Measurements from ENCODE around the gene BCAS4.

The BCAS4 gene

DNA sequence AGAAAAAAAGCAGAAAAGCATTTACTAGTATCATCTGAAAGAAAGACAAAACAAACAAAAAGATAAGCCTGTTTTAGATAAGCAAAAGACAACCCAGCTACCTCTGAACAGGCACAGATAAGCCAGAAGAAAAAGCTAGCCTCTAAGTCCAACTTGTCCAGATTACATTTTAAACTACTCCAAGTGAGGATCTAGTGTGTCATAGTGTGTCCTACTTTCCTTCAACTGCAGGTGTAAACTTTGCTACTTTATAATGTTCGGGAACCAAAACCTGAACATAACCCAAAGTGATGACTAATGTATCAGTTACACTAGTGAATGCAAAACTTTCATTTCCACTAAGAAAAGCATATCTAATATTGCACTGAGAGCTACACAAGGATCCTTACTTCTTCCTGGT lies 116.9 kb downstream of the BCAS4 start:
- TF ChIP-seq, protein P1, sequence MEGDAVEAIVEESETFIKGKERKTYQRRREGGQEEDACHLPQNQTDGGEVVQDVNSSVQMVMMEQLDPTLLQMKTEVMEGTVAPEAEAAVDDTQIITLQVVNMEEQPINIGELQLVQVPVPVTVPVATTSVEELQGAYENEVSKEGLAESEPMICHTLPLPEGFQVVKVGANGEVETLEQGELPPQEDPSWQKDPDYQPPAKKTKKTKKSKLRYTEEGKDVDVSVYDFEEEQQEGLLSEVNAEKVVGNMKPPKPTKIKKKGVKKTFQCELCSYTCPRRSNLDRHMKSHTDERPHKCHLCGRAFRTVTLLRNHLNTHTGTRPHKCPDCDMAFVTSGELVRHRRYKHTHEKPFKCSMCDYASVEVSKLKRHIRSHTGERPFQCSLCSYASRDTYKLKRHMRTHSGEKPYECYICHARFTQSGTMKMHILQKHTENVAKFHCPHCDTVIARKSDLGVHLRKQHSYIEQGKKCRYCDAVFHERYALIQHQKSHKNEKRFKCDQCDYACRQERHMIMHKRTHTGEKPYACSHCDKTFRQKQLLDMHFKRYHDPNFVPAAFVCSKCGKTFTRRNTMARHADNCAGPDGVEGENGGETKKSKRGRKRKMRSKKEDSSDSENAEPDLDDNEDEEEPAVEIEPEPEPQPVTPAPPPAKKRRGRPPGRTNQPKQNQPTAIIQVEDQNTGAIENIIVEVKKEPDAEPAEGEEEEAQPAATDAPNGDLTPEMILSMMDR (IDR thresholded peaks at IDR 0.05; ENCODE audit: borderline replicate concordance, insufficient read depth, low read depth, low read length), result no peak
- no peak overlapping the region for H3K4me3 ChIP-seq (ENCODE audit: low read depth, low read length)

DNA sequence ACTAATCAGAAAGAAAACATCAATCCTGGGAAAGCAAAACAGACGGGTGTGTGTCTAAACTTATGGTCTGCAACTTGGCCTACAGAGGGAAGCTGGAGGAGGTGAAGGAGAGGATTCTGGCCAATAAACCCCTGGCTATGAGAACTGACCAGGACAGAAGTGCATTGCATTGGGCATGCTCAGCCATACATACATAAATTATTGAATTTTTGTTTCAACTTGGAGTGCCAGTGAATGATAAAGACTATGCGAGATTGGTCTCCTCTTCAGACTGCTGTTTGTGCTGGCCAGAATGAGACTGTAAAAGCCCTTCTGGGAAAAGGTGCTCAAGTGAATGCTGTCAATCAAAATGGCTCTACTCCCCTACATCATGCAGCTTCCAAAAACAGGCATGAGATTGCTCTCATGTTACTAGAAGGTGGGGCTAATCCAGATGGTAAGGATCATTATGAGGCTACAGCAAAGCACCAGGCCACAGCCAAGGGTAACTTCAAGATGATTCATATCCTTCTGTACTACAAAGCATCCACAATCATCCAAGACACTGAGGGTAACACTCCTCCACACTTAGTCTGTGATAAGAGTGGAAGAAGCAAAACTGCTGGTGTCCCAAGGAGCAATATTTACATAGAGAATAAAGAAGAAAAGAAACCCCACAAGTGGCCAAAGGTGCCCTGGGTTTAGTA lies 119.0 kb downstream of the BCAS4 start:
- TF ChIP-seq, protein P1 (IDR thresholded peaks at IDR 0.05; ENCODE audit: borderline replicate concordance, insufficient read depth, low read depth, low read length), result no peak
- no peak overlapping the region for H3K4me3 ChIP-seq (ENCODE audit: low read depth, low read length)

DNA sequence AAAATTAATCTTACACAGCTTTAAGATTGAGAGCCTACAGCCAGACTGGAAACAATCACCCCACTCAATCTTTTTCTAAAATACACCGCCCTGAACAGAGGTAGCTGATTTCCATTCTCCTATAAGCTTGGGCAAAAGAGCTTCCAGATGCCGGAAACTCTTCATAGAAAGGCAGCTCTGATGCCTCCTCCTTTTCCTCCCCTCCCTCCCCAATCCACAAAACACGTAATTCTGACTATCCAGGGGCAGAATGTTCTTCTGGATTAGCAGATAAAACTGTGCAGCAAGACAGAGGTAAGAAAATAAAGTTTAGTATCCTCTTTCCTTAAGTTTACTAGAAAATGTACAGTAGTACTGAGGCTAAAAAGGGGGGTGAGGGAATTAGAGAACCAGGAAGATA lies 120.6 kb downstream of the BCAS4 start:
- no peak overlapping the region for H3K4me3 ChIP-seq (ENCODE audit: low read depth, low read length)
- TF ChIP-seq, protein P1 (IDR thresholded peaks at IDR 0.05; ENCODE audit: borderline replicate concordance, insufficient read depth, low read depth, low read length), result no peak

DNA sequence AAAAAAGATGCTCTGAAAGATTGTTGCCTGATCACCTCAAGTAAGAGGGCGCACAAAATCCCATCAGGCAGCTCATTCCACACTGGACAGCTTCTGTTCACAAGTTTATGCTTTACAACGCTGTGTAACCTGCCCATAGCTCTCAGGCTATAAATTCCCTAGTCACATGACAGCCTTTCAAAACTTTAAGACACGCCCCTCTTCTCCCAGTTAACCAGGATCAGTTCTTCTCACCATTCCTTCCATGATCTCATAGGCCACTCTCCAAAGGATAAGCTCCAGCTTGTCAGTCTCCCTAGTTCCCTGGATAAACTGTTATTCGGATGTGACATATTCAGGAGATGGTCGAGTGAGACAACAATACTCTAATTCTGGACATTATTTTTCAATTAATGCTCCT lies 121.4 kb downstream of the BCAS4 start:
- TF ChIP-seq, protein P1 (IDR thresholded peaks at IDR 0.05; ENCODE audit: borderline replicate concordance, insufficient read depth, low read depth, low read length), result no peak

DNA sequence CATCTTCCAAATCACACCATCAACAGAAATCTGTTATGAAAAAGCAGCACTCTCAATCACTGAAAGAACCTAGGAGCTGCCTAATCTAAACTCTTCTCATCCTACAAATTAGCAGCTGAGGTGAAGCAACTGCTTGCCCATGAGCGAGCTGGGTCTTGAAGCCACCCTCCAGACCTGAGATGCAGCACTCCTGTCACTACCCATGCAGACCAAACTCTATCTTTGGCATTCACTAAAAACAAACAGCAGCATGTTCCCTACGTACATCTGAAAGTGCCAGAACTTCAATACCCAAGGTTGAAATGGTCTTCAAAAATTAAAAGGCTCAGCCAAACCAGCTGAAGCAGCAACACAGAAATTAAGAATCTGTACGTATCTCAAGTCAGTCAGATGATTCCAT lies 122.1 kb downstream of the BCAS4 start:
- TF ChIP-seq, protein P1 (IDR thresholded peaks at IDR 0.05; ENCODE audit: borderline replicate concordance, insufficient read depth, low read depth, low read length), result no peak
- no peak overlapping the region for H3K4me3 ChIP-seq (ENCODE audit: low read depth, low read length)

More for the DNA sequence above, 121.4 kb downstream of the BCAS4 start:
- no peak overlapping the region for H3K4me3 ChIP-seq (ENCODE audit: low read depth, low read length)

DNA sequence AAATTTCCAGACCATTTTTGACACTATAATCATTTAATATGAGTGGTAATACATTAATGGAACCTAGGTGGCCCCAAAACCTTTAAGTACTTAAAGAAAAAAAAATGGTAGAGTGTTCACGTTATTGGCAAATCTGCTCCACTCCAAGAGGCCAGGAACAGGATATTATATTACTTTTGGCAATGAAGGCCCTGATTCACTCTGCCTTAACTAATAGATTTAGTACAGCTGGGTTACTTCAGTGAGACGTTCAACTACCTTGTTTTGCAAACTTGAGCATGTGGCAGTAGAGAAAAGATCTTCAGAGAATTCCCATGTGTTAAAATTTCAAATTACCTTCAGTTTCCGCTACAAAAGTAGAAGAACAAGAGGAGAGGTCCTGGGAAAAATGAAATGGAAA lies 123.5 kb downstream of the BCAS4 start:
- TF ChIP-seq, protein P1 (IDR thresholded peaks at IDR 0.05; ENCODE audit: borderline replicate concordance, insufficient read depth, low read depth, low read length), result no peak
- no peak overlapping the region for H3K4me3 ChIP-seq (ENCODE audit: low read depth, low read length)

DNA sequence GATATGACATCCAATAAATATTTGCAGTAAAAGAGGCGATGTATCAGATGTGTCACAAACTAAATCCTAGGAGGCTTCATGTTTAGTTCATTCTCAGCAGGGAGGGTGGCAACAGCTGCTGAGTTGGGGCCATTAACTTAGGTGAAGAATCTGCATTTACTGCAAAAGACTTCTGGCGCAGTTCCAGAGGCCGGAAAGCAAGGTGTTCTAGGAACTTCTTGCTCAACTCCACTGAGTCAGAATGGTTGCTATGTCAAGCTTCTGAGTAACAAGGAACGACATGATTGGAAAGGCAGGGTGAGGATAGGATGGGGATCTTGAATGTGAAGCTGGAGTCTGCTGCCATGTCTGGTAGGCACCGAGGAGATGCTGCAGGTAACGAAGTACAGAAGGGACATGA lies 124.7 kb downstream of the BCAS4 start:
- H3K4me3 ChIP-seq (ENCODE audit: low read depth, low read length), result no peak overlapping the region
- TF ChIP-seq, protein P1 (IDR thresholded peaks at IDR 0.05; ENCODE audit: borderline replicate concordance, insufficient read depth, low read depth, low read length), result no peak

Data from GM12875 (cell line).